CD4-positive, alpha-beta T cell treated with Interferon gamma for 1 hour (primary cell): ENCODE results near the gene TMC4.
"Not testable (repeated sequence)": the region's sequence is repeated elsewhere in the genome, so short reads cannot be mapped to it uniquely, and the experiment has no call there.

Experiments
- DNase-seq: peaks from one replicate; pipeline ENCODE4 v3.0.0-alpha.2; 2020

Gene TMC4

DNA sequence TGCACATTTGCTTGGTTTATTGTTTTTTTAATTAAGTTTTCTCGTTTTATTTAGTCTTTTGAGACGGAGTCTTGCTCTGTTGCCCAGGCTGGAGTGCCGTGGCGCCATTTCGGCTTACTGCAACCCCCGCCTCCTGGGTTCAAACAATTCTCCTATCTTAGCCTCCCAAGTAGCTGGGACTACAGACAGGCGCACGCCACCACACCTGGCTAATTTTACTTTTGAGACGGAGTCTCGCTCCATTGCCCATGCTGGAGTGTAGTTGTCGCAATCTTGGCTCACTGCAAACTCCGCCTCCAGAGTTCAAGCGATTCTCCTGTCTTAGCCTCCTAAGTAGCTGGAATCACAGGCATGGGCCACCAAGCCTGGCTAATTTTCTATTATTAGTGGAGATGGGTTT is 29.0 kb upstream of the TMC4 start:
- DNase-seq, result no peak

DNA sequence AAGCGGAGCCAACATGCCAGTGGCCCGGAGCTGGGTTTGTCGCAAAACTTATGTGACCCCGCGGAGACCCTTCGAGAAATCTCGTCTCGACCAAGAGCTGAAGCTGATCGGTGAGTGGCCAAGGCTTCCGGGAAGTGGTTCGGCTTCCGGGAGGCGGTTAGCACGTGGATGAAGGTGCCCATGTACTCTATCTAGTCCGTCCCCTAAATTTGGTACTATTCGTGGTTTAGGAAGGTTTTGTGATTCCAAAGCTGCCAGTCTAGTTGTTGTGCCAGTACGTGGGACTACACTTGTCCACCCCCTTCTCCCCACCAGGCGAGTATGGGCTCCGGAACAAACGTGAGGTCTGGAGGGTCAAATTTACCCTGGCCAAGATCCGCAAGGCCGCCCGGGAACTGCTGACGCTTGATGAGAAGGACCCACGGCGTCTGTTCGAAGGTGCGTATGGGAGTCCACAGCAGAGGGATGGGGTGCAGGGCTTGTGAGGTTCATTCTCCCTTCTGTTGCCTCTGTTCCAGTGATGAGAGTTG is 28.3 kb upstream of the TMC4 start:
- DNase-seq, result no peak

DNA sequence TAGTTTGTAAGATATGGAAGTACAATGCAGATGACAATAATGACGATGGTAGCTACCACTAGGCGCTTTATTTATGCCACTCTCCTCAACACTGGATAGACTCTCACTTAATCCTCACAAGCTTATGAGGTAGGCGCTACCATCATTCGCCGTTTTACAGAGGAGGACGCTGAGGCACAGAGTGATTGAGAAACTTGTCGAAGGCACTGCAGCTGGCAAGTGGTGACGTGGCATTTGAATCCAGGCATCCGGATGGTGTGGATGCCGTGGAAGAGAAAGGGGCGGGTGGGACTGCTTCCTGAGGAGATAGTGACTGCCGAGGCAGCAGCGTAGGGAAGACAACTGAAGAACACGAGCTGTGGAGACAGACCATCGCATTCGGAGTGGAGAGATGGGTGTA is 26.4 kb upstream of the TMC4 start:
- no peak for DNase-seq

DNA sequence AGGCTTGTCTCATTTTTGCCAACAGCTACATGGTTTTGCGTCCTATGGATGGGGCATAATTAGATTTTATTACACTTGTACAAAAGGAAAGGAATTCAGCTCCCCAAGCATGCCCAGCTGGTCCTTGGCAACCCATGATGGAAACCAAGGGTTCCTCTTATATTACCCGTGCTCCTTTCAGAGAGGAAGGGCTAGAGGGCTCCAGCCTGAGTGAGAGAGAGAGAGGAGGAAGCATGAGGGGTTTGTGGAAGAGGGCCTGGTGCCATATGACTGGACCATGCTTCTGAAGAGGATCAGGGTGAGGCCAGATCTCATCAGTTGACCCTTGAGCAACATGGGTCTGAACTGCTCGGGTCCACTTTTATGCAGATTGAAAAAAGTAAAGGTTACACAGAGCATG is 24.2 kb upstream of the TMC4 start:
- DNase-seq, result no peak

DNA sequence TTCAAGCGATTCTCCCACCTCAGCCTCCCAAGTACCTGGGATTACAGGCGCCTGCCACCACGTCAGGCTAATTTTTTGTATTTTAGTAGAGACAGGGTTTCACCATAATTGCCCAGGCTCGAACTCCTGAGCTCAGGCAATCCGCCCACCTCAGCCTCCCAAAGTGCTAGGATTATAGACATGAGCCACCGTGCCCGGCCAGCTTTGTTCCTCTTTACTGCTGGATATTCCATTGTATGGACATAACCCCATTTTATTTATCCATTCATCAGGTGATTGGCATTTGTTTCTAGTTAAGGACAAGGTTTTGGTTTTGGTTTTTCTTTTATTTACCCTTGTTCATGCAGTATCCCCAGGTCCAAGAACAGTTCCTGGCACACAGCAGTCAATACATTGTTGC is 23.6 kb upstream of the TMC4 start:
- no peak for DNase-seq

DNA sequence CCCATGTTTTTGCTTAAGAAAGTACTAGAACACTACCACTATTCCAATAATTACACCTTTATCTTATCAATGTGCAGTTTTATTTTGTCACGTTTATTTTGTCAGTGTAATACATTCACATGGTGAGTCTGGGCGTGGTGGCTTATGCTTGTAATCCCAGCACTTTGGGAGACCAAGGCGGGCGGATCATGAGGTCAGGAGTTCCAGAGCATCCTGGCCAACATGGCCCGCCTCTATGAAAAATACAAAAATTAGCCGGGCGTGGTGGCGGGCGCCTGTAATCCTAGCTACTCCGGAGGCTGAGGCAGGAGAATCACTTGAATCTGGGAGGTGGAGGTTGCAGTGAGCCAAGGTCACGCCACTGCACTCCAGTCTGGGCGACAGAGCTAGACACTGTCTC is 21.5 kb upstream of the TMC4 start:
- DNase-seq, result not testable (repeated sequence)

DNA sequence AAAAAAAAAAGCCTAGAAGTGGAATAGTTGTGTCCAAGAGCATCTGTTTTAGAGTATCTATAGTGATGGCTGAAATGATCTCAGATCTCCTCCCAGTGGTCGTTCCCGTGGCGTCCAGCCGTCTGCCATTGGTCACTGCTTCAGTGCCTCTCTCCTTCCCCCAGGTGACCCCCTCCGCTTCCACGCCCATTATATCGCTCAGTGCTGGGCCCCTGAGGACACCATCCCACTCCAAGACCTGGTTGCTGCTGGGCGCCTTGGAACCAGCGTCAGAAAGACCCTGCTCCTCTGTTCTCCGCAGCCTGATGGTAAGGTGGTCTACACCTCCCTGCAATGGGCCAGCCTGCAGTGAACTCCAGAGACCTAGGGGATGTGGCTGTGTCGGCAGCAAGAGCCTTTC is 20.1 kb upstream of the TMC4 start:
- DNase-seq, result no peak

DNA sequence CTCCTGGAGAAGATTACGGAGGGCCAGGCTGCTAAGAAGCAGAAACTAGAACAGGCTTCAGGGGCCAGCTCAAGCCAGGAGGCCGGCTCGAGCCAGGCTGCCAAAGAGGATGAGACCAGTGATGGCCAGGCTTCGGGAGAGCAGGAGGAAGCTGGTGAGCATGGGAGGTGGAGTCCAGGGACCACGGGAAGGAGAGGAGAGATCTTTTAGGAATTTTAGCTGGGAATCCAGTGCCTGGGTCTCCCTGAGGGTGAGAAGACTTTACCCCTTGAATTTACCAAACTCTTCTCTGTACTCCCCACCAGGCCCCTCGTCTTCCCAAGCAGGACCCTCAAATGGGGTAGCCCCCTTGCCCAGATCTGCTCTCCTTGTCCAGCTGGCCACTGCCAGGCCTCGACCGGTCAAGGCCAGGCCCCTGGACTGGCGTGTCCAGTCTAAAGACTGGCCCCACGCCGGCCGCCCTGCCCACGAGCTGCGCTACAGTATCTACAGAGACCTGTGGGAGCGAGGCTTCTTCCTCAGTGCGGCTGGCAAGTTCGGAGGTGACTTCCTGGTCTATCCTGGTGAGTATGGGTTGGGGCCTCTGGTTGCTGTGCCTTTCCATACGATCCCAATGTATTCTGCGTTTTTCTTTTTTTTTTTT is 19.0 kb upstream of the TMC4 start:
- DNase-seq, result no peak

DNA sequence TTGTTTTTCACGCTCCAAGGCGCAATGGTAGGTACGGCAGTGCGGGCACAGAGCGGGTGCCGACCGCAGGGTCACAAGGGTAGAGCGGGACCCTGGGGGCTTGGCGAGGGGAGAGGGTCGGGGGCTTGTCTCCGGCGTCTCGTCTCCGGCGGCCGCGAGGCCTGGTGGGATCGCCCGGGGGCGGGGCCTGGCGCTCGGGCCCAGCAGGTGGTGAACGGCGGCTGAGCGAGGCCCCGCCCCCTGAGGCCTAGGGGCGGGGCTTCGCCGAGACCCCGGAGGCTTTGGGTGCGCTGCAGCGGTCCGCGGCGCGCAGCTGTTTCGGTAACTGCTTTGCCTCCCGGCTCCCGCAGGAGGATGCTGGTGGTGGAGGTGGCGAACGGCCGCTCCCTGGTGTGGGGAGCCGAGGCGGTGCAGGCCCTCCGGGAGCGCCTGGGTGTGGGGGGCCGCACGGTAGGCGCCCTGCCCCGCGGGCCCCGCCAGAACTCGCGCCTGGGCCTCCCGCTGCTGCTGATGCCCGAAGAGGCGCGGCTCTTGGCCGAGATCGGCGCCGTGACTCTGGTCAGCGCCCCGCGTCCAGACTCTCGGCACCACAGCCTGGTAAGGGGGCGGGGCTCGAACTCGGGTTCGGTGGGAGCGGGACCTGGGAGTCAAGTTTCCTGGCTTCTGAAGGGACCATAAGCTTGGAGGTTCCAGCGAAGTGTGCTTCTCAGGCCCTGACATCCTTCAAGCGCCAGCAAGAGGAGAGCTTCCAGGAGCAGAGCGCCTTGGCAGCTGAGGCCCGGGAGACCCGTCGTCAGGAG is 18.3 kb upstream of the TMC4 start, which contains the start of gene TSEN34:
TSEN34 (plus strand) TSS at position 298 of the 800 bp plus-strand sequence; CDS start at position 355, 57 bp downstream.
- DNase-seq, result peak; percentile 91

DNA sequence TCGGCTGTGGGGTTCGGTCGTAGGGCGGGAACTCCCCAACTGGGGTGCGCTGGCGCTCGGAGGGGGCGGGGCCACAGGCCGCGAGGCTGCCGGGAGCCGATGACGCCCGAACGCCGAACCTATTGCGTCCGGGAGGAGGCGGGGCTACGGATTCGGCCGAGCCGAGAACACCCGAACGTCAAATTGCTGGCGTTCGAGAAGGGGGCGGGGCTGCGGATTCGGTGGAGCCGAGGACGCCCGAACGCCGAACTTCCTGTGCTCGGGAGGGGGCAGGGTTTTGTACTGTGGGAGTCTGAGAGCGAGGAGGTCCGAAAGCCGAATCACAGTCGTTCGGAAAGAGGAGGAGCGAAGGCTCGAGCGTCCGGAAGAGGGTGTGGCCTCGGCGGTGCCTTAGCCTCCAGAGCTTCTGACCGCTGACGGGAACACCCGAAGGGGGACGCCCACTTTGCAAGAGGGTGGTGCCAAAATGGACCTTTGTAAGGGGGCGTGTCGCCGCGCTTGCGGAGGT is 17.6 kb upstream of the TMC4 start:
- DNase-seq, result peak; percentile 100

DNA sequence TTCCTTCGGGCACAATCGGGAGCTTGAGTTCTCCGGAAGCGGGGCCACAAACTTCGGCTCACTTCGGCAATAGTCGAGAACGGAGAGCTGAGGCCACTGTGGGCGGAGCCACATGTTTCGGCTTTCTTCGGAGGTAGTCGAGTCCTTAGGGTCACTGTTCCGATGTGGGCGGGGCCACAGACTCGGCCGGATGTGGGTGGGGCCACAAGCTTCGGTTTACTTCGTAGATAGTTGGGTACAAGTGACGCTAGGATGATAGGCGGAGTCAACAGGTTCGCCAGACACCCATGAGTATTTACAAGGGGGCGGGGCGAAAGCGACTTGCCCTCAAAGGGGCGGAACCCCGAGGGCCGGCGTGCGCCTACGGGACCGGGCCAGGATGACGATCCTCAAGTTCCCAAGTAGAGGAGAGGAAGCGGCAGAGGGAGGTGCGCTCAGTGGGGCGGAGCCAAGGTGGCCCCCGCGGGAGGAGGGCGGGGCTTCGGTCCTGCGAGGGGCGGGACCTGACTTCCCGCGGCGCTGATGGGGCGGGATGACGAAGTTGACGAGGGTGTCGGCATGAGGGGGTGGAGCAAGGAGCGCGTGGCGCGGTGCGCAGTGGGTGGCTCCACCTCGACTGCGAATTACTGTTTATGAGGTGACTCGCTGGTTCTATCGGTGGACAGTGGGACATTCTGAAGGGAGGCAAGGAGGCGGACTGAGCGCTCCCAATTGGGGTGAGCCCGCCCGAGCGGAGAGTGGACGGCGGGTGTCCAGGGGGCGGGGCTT is 17.0 kb upstream of the TMC4 start:
- peak; percentile 100 for DNase-seq

DNA sequence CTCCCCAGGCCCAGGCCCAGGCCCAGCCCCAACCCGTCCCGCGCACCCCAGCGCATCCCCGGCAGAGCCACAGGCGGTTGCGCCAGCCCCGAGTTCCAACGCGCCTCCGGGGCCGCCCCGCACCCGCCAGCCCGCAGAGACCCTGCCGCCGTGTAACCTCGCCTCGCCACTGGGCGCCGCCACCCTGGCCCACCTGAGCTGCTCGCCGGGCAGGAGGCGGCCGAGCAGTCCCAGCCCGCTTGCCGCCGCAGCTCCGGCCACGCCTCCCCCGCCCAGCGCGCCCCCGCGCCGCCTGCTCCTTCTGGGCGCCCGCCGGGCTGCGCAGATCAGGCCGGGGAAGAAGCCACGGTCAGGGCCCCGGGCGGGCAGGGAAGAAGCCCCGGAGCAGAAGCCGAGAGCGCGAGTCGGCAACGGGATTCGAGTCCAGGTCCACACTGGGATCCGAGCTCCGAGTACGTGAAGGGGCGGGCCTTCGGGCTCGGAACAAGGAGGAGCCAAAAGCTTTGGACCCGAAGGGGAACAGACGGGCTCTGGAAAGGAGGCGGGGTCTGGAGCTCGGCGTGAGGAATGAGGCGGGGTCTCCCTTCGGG is 16.3 kb upstream of the TMC4 start, which contains the start of gene MBOAT7:
MBOAT7 (minus strand) TSS at position 436 of the 590 bp plus-strand sequence. CDS start 1,072 bp downstream, outside the sequence.
- no peak for DNase-seq

DNA sequence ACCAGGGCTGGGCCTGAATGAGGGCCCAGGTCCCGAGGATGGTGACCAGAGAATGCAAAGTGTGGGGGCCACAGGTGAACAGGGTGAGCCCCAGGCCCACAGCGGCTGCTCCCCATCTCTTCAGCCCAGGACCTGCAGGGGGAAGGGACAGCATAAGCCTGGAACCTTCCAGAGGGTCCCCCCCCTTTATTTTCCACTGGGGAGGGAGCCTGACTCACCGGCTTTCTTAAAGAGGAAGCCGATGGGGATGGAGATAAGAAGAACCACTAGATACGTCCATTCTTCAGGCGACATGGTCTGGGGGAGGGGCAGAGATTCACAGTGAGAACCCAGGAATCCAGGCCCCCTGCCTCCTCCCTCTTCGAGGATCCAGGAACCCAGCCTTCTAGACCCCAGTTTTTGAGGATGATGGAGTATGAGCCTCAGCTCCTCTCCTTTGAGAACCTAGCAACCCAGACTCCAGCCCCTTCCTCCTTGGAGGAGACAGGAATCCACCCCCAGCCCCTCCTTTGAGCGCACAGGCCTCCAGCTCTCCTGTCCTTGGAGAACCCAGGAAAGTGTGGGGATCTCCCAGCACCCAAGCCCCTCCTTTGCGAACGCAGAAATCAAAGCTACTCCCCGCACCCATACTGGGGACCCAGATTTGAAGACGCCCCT is 15.4 kb upstream of the TMC4 start:
- DNase-seq, result peak; percentile 65

DNA sequence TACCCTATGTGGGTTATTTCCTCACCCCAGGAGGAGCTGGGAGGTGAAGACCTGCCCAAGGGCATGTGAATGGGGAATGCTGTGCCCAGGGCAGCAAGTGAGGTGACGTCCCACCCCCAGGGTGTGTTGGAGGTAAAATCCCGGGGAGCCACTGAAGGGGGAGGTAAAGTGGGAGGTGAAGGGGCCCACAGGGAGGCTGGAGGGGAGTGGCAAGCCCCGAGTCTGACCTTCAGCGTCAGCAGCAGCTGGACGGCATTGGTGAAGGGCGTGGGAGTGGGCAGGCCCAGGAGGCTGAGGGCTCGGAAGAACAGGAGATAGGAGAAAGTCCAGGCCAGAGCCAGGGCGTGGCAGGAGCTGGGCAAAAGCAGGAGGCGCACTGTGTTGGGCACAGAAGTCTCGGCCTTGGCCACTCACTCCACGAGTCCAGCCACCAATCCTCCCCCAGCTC is 14.0 kb upstream of the TMC4 start:
- no peak for DNase-seq

DNA sequence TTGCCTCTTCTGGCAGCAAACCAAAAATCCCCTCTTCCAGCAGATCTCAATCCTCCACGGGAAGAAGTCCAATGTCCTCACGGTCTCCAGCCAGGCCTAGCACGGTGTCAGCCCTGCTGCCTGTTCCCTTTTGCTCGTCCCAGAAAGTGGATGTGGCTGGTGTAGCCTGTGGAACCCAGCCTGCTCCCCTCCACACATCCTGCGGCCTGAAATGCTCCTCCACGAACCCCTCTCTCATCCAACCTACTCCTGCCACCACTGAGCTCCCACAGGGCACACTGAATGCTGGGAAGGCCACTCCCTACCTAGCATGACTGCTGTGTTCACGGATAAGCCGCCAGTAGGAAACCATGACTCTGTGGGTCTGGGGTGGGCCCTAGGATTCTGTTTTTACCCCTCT is 13.4 kb upstream of the TMC4 start:
- no peak for DNase-seq

DNA sequence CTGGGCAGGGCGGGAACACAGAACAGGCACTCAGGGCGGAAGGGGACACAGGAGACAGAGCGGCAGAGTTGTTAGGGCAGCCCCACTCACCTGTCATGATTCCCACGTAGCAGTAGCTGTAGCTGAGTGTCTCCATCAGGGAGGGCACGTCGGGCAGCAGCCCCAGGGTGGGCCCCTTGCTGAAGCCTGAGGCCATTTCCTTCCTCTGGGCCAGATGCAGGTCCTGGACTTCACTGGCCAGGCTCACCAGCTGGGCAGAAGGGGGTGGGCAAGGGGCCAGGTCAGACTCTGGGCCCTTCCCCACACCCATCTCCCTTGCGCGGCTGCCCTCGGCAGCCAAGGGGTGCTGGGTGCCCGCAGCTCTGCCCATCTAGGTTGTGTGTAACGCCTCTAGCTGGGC is 10.5 kb upstream of the TMC4 start:
- no peak for DNase-seq

DNA sequence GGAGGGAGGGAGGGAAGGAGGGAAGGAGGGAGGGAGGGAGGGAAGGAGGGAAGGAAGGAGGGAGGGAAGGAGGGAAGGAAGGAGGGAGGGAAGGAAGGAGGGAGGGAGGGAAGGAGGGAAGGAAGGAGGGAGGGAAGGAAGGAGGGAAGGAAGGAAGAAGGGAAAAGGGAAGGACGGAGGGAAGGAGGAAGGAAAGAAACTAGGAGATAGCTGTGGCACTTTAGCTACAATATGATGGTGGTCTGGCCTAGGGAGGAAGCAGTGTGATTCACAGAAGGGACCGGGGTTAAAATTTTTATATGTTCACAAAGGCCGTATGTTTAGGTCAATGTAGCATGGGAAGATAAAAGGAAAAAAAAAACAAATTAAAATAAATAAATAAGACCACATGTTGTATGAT is 8.9 kb upstream of the TMC4 start:
- DNase-seq, result not testable (repeated sequence)

DNA sequence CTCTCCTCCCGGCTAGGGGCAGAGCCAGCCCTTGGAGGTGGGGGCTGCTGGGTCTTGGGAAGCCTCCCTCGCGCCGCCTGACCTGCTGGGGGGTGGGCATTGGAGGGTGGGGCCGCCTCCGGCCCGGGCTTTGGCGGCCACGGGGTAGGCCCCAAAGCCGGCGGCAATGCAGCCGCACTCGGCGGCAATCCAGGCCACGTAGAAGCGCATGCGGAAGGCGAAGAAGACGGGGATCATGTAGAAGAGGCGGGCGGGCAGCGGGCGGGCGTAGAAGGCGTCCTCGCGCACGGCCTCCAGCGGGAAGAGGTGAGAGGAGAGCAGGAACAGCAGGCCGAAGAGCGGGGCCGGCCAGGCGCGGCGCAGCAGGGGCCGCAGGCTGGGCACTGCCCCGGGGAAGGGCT is 7.7 kb upstream of the TMC4 start:
- DNase-seq, result no peak

DNA sequence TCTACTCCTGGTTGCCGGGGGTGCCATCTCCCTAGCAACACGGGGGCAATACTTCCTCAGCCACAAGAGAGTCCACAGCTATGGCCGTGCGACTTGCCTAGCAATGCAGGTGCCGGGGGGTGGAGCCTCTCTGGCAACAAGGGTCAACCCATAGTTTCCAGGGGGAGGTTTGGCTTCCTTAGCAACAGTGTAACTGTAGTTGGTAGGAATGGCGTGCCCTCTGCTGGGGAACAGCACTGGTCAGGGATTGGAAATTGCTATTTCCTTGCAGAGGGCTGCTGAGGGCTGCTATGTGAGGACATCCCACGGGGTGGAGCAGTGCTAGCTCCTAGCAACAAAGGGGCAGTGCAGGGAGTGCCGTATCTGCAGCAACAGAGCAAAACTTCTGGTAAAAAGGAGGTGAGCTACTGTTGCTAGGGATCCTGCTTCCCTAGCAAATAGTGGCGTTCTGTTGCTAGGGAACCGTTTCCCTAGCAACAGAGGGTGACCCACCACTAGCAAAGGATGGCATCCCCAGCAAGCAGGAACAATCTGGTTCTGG is 7.0 kb upstream of the TMC4 start:
- DNase-seq, result peak; percentile 31

DNA sequence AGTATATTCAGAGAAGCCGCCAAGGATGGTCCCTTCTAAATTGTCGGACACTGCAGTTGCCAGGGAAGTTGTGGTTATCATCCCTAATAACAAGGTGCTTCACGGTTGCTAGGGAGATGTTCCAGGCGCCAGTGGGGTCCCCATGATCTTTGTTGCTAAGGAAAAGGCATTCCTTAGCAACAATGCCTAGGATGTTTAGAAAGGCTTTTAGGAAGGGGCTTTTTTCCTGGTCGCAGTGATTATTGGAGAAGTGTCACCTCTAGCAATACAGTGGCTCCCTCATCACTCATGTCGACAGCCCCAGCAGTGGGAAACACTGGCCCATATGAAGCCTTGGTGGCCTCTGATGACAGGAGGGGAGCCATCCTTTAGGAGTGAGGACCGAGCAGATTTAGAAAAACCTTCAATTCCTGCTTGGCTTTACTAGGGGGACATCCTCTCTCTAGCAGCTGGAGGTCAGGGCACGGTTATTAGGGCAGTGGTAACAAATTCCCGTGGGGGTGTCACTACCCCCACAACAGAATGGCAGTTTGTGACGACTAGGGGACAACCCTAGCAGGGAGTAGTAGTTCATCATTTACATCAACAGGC is 6.4 kb upstream of the TMC4 start:
- DNase-seq, result no peak

DNA sequence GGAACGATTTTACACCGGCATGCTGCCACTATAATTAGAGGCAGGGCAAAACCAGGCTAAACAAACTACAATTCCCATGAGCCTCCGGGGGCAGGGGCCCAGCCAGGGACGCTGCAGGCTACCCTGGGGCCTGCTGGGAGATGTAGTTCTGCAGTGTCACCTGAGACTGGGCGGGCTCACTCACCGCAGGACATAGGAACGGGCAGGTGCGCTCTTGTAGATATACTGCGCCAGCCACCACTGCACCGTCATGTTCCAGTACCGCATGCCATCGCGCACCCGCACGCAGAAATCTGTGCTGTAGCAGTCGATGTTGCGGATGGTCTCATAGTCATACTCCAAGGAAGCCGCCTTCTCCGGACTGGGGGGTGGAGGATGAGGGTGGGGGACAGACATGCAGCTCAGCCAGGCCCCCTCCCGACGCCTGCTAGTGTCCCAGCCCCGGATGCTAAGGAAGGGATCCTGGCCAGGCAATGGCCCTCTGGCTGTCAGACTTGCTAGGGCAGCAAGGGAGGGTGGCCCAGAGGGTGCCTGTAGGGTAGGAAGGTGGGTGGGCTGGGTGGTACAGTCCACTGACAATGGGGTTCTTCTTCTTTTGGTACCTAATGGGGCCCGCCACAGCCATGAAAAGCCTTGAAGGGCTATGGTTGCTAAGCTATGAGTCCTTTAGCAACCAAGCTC is 5.8 kb upstream of the TMC4 start:
- DNase-seq, result peak; percentile 35
